HepG2 (cell line): ENCODE data around the gene SEC62. TPM values are rescaled to one million over a fixed set of nuclear protein-coding genes. Genes with fewer than 3 reads are reported as not detected.

Experiments used
- ATAC-seq: fragments of 200-7000 bp; cut with Tn5 transposase; 3 replicates; pipeline ENCODE4 v1.9.1; 2020; ENCODE audit warnings: mild to moderate bottlenecking, moderate library complexity
- BruUV-seq: library from RNA; stranded (reverse); fragments of 400-500 nt; replicated peaks from 2 replicates; lab custom pipeline; 2021; lab: Mats Ljungman, UMichigan
- CTCF ChIA-PET: fragments of 300-600 bp; formaldehyde crosslinking; extraction: SDS; loops from one replicate; lab custom pipeline; 2021; ENCODE audit warnings: low total read pairs, inconsistent platforms, low intra/inter-chr PET ratio; lab: Yijun Ruan, JAX
- POLR2A ChIA-PET: fragments of 350-600 bp; sonication (Branson Sonifier 250); formaldehyde crosslinking; loops from one replicate; lab custom pipeline; 2020; ENCODE audit warnings: antibody characterized with exemption, inconsistent platforms; lab: Yijun Ruan, JAX
- DNase-seq: peaks from one replicate; pipeline ENCODE4 v3.0.0-alpha.2; 2015; ENCODE audit warnings: low spot score
- FAIRE-seq: peaks from 3 replicates; lab custom pipeline; 2011; peaks lifted over from hg19 to GRCh38; lab: Jason Lieb, UNC
- H2AFZ ChIP-seq: one replicate; pipeline ENCODE4 v1.6.1; 2011; ENCODE audit warnings: low read length, inconsistent platforms
- H3K27ac ChIP-seq: fragments of 300-600 bp; 3 replicates; pipeline ENCODE4 v1.8.0; 2011; ENCODE audit warnings: mixed run types, mild to moderate bottlenecking, mixed read lengths, low read length, inconsistent platforms; ENCODE audit not compliant: insufficient read depth; ENCODE audit errors: extremely low read length
- H3K27me3 ChIP-seq, 2 experiments: fragments of 200-600 bp in 1 of 2; 2 replicates in 1 of 2; 3 replicates in 1 of 2; pipeline versions ENCODE4 v1.6.0 to v1.8.0; 2011; ENCODE audit warnings: low read length in 2 of 2, mild to moderate bottlenecking in 2 of 2, moderate library complexity in 2 of 2, inconsistent platforms in 1 of 2; ENCODE audit not compliant: insufficient read depth in 2 of 2, control insufficient read depth in 1 of 2
- H3K36me3 ChIP-seq, 2 experiments: fragments of 200-600 bp in 1 of 2; replicated peaks in 1 of 2; 2 replicates in 1 of 2; 3 replicates in 1 of 2; pipeline versions ENCODE4 v1.5.1 to v1.8.0; 2011; ENCODE audit warnings: low read length in 2 of 2, inconsistent platforms in 1 of 2; ENCODE audit not compliant: insufficient read depth in 2 of 2, control insufficient read depth in 1 of 2
- H3K4me1 ChIP-seq: 2 replicates; pipeline ENCODE4 v1.5.1; 2012; ENCODE audit warnings: low read length, inconsistent platforms; ENCODE audit not compliant: insufficient read depth
- H3K4me2 ChIP-seq: 2 replicates; pipeline ENCODE4 v1.6.0; 2011; ENCODE audit warnings: low read depth, low read length, inconsistent platforms
- H3K4me3 ChIP-seq, 3 experiments: fragments of 200-600 bp in 1 of 3; sonication (generic), shearing (Covaris generic) in 1 of 3; replicated peaks in 1 of 3; 2 replicates each; pipeline ENCODE4 v1.5.1; 2011 to 2016; ENCODE audit warnings: low read length in 3 of 3, inconsistent platforms in 2 of 3, low read depth in 2 of 3, mild to moderate bottlenecking in 2 of 3, control low read depth in 1 of 3, mixed read lengths in 1 of 3; ENCODE audit not compliant: insufficient read depth in 1 of 3
- H3K79me2 ChIP-seq: one replicate; pipeline ENCODE4 v1.6.1; 2011; ENCODE audit warnings: low read length, inconsistent platforms; ENCODE audit not compliant: insufficient read depth
- H3K9ac ChIP-seq: 2 replicates; pipeline ENCODE4 v1.6.0; 2011; ENCODE audit warnings: mild to moderate bottlenecking, low read depth, low read length, inconsistent platforms; ENCODE audit not compliant: insufficient read depth
- H3K9me3 ChIP-seq: 2 replicates; pipeline ENCODE4 v1.5.1; 2012; ENCODE audit warnings: mild to moderate bottlenecking, low read length
- H4K20me1 ChIP-seq: 2 replicates; pipeline ENCODE4 v1.6.0; 2011; ENCODE audit warnings: inconsistent platforms, mild to moderate bottlenecking, low read length, moderate library complexity; ENCODE audit not compliant: insufficient read depth
- ELF1 ChIP-seq: sonication (generic); formaldehyde crosslinking; IDR thresholded peaks from 2 replicates; pipeline ENCODE4 v1.4.0; 2020; ENCODE audit warnings: missing genetic modification reagents
- FIP1L1 ChIP-seq: fragments of 200-400 bp; formaldehyde crosslinking; IDR thresholded peaks from 2 replicates; pipeline ENCODE4 v1.6.1; 2018; ENCODE audit warnings: low read depth, mild to moderate bottlenecking, low read length, moderate library complexity, borderline replicate concordance; ENCODE audit not compliant: insufficient read depth
- PAF1 ChIP-seq: IDR thresholded peaks from 2 replicates; pipeline ENCODE4 v1.6.1; 2016; ENCODE audit warnings: missing genetic modification reagents, missing compliant biosample characterization
- SUZ12 ChIP-seq: fragments of 150-350 bp; IDR thresholded peaks from 2 replicates; pipeline ENCODE4 v1.6.1; 2014; ENCODE audit warnings: low read depth, low read length
- ZNF207 ChIP-seq: fragments of 450-650 bp; IDR thresholded peaks from 2 replicates; pipeline ENCODE4 v1.6.1; 2016; ENCODE audit warnings: antibody characterized with exemption, borderline replicate concordance
- ZNF530 ChIP-seq: sonication (generic); formaldehyde crosslinking; IDR thresholded peaks from 2 replicates; pipeline ENCODE4 v1.5.0; 2020; ENCODE audit warnings: low read depth, mild to moderate bottlenecking, missing genetic modification reagents
- ZSCAN31 ChIP-seq: sonication (generic); formaldehyde crosslinking; IDR thresholded peaks from 2 replicates; pipeline ENCODE4 v1.5.0; 2020; ENCODE audit warnings: low read depth, mild to moderate bottlenecking, missing genetic modification reagents
- WGBS: methylation state at CpG from one replicate; pipeline ENCODE4 v1.1.6; 2017; ENCODE audit warnings: low lambda C conversion rate; 5-methylcytosine and 5-hydroxymethylcytosine counted together
- in situ Hi-C: cut with HindIII; loops from 2 replicates; pipeline ENCODE4 v1.10.0; 2017; ENCODE audit warnings: low pct_unique_long_range_greater_than_20kb; ENCODE audit not compliant: extremely low pct_ligation_motif_present
- intact Hi-C: fragments of 100-400 bp; cut with micrococcal nuclease; formaldehyde crosslinking; loops from one replicate; pipeline ENCODE4 v1.10.0; 2022; ENCODE audit not compliant: unreplicated experiment
- polyA plus RNA-seq, 8 experiments: library from polyadenylated mRNA; depleted of rRNA in 3 of 8; stranded (reverse) in 7 of 8; unstranded in 1 of 8; fragments of >200 nt; fragmentation: Illumina TruSeq in 4 of 8; extraction: Trizol in 4 of 8; gene quantifications; 2 replicates each; pipeline versions ENCODE4 v1.2.1 to v1.2.3, GENCODE V29; 2011 to 2016; ENCODE audit warnings: low read depth in 4 of 8, missing spikeins in 1 of 8, mixed read lengths in 1 of 8; ENCODE audit not compliant: insufficient read depth in 1 of 8
- total RNA-seq, 5 experiments: library from RNA; depleted of rRNA; stranded (reverse); fragments of >200 nt; fragmentation: Illumina TruSeq; extraction: Trizol; gene quantifications; 2 replicates each; pipeline ENCODE4 v1.2.3, GENCODE V29; 2016; ENCODE audit warnings: low read depth in 1 of 5
- TF ChIP-seq, protein P1 (sequence below): sonication (generic); formaldehyde crosslinking; IDR thresholded peaks from 2 replicates; pipeline ENCODE4 v1.5.1; 2020; ENCODE audit warnings: mild to moderate bottlenecking, missing genetic modification reagents
- TF ChIP-seq, protein P2 (sequence below): IDR thresholded peaks from 2 replicates; pipeline ENCODE4 v1.6.1; 2016; ENCODE audit warnings: low read depth, control low read depth
- TF ChIP-seq, protein P3 (sequence below): sonication (generic); formaldehyde crosslinking; IDR thresholded peaks from 2 replicates; pipeline ENCODE4 v1.4.0; 2020; ENCODE audit warnings: mild to moderate bottlenecking, missing genetic modification reagents
- TF ChIP-seq, protein P4 (sequence below): sonication (generic); formaldehyde crosslinking; conservative IDR thresholded peaks from 2 replicates; pipeline ENCODE4 v1.4.0; 2020; ENCODE audit warnings: missing genetic modification reagents

SEC62 gene
- total and polyA plus RNA-seq, 2 of the 13 experiments (the other 11 are each of a cell fraction or from before 2014, with no cell fraction given), result 54.0 to 68.7 TPM

DNA sequence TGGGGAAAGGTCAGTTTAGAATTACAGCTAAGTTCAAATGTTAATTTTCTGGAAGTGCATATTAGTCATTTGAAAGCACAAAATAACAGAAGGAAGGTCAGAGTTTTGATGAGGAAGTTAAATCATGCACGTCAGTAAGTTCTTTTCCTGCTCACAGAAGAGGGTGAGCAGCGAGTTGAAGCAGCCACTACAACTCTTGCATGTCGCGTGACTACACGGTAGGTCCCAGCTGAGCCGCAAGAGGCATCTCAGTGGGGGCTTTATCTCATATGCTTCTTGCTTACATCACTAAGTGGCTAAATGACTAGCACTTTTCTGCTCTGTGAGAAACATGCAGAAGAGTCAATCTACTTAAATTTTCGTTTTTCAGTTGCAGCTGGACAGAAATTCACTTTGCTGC, 21.3 kb upstream of the SEC62 start (continued):
- TF ChIP-seq, protein P1, sequence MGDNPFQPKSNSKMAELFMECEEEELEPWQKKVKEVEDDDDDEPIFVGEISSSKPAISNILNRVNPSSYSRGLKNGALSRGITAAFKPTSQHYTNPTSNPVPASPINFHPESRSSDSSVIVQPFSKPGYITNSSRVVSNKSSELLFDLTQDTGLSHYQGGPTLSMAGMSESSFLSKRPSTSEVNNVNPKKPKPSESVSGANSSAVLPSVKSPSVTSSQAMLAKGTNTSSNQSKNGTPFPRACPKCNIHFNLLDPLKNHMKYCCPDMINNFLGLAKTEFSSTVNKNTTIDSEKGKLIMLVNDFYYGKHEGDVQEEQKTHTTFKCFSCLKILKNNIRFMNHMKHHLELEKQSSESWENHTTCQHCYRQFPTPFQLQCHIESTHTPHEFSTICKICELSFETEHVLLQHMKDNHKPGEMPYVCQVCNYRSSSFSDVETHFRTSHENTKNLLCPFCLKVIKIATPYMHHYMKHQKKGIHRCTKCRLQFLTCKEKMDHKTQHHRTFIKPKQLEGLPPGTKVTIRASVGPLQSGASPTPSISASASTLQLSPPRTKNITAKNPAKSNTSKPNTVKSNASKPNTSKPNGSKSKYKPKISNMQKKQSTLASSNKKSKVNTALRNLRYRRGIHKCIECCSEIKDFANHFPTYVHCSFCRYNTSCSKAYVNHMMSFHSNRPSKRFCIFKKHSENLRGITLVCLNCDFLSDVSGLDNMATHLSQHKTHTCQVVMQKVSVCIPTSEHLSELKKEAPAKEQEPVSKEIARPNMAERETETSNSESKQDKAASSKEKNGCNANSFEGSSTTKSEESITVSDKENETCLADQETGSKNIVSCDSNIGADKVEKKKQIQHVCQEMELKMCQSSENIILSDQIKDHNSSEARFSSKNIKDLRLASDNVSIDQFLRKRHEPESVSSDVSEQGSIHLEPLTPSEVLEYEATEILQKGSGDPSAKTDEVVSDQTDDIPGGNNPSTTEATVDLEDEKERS, result no peak
- TF ChIP-seq PAF1 (CRISPR knock-in tag), result no peak
- no peak for TF ChIP-seq FIP1L1
- TF ChIP-seq, protein P2, sequence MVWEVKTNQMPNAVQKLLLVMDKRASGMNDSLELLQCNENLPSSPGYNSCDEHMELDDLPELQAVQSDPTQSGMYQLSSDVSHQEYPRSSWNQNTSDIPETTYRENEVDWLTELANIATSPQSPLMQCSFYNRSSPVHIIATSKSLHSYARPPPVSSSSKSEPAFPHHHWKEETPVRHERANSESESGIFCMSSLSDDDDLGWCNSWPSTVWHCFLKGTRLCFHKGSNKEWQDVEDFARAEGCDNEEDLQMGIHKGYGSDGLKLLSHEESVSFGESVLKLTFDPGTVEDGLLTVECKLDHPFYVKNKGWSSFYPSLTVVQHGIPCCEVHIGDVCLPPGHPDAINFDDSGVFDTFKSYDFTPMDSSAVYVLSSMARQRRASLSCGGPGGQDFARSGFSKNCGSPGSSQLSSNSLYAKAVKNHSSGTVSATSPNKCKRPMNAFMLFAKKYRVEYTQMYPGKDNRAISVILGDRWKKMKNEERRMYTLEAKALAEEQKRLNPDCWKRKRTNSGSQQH, result no peak
- no peak for TF ChIP-seq ELF1 (CRISPR knock-in tag)
- TF ChIP-seq, protein P3, sequence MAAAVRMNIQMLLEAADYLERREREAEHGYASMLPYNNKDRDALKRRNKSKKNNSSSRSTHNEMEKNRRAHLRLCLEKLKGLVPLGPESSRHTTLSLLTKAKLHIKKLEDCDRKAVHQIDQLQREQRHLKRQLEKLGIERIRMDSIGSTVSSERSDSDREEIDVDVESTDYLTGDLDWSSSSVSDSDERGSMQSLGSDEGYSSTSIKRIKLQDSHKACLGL (CRISPR knock-in tag), result no peak
- no peak for TF ChIP-seq ZNF530 (CRISPR knock-in tag)

DNA sequence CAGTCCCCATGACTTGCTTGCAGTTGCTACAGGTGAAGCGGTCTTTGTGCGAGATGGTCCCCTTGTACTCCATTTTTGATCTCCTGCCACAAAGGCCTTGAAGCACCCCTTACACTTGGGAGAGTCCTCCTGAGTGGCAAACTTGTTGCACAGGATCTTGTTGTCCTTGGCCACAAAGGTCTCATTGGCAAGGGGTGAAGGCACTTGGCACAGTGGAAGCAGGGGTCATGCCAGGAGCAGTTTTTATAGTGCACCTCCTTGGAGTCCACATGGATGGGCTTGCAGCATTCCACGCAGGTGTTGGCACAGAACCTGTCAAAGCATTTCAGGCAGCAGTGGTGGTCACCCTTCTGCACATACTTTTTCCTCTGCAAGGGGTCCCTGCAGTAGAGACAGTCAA, 20.3 kb upstream of the SEC62 start:
- ChIA-PET CTCF (no interaction called here), POLR2A (no interaction called here)
- H3K27me3 ChIP-seq, result peaks cover 0 to 1% of the 10 kb centered on the region in 2 experiments; a peak in 1 of 5 replicates
- DNase-seq (no peak), ATAC-seq (no peak), FAIRE-seq (no peak)
- intact Hi-C loops, result no loop called here
- H3K4me3 ChIP-seq, result no peak overlapping the region
- no peaks in the 10 kb centered on the region for H3K36me3 ChIP-seq
- WGBS, result 54% methylated on average over 2 of the region's 3 CpGs
- no peaks in the 10 kb centered on the region; the same call in 1 of the 2 replicates for H4K20me1 ChIP-seq
- H3K4me1 ChIP-seq, result no peaks in the 10 kb centered on the region
- H3K79me2 ChIP-seq, result no peaks in the 10 kb centered on the region
- H2AFZ ChIP-seq, result no peak overlapping the region
- TF ChIP-seq SUZ12, result no peak
- no peak for TF ChIP-seq ZNF207
- TF ChIP-seq, protein P4, sequence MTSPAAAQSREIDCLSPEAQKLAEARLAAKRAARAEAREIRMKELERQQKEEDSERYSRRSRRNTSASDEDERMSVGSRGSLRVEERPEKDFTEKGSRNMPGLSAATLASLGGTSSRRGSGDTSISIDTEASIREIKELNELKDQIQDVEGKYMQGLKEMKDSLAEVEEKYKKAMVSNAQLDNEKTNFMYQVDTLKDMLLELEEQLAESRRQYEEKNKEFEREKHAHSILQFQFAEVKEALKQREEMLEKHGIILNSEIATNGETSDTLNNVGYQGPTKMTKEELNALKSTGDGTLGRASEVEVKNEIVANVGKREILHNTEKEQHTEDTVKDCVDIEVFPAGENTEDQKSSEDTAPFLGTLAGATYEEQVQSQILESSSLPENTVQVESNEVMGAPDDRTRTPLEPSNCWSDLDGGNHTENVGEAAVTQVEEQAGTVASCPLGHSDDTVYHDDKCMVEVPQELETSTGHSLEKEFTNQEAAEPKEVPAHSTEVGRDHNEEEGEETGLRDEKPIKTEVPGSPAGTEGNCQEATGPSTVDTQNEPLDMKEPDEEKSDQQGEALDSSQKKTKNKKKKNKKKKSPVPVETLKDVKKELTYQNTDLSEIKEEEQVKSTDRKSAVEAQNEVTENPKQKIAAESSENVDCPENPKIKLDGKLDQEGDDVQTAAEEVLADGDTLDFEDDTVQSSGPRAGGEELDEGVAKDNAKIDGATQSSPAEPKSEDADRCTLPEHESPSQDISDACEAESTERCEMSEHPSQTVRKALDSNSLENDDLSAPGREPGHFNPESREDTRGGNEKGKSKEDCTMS (CRISPR knock-in tag), result no peak
- TF ChIP-seq ZSCAN31 (CRISPR knock-in tag), result no peak
- H3K9ac ChIP-seq, result no peak overlapping the region
- BruUV-seq, result no TSS peak
- no peaks in the 10 kb centered on the region for H3K9me3 ChIP-seq
- no peak overlapping the region for H3K4me2 ChIP-seq
- in situ Hi-C loops, result no loop called here
- no peak overlapping the region for H3K27ac ChIP-seq
